HL-60/S4 (cell line): ENCODE data around the gene SRRM2.

Source experiments
- in situ Hi-C: fragments of 300-500 bp; cut with MboI; formaldehyde crosslinking; loops from 2 replicates; pipeline ENCODE4 v1.14.3; 2022; ENCODE audit warnings: low sequenced_read_pairs

SRRM2 gene

GRCh38 chr16:2752035-2752849 is at the start of gene SRRM2:
SRRM2 (plus strand) TSS chr16:2752638; CDS start chr16:2756365, 3,727 bp downstream.
- in situ Hi-C loops: no loop called here

GRCh38 chr16:2702871-2703745 is 49.3 kb upstream of the SRRM2 start:
- in situ Hi-C loops: no loop called here

GRCh38 chr16:2704166-2704982 is 48.1 kb upstream of the SRRM2 start:
- in situ Hi-C loops: no loop called here

GRCh38 chr16:2704983-2705275 is 47.5 kb upstream of the SRRM2 start:
- in situ Hi-C loops: no loop called here

GRCh38 chr16:2705351-2705750 is 47.1 kb upstream of the SRRM2 start:
- in situ Hi-C loops: no loop called here

- in situ Hi-C loops: no loop called here
These were observed 46.4 kb upstream of the SRRM2 start for GRCh38 chr16:2706085-2706484.

- in situ Hi-C loops: no loop called here
These were observed 45.7 kb upstream of the SRRM2 start for GRCh38 chr16:2706611-2707311.

- in situ Hi-C loops: no loop called here
These were observed 44.8 kb upstream of the SRRM2 start for GRCh38 chr16:2707368-2708289.

GRCh38 chr16:2708290-2708639 is 44.2 kb upstream of the SRRM2 start:
- in situ Hi-C loops: no loop called here

GRCh38 chr16:2708955-2709587 is 43.4 kb upstream of the SRRM2 start:
- in situ Hi-C loops: no loop called here

GRCh38 chr16:2709588-2709984 is 42.9 kb upstream of the SRRM2 start:
- in situ Hi-C loops: no loop called here

- in situ Hi-C loops: no loop called here
These were observed 42.3 kb upstream of the SRRM2 start for GRCh38 chr16:2710021-2710710.

GRCh38 chr16:2710711-2711231 is 41.7 kb upstream of the SRRM2 start:
- in situ Hi-C loops: no loop called here

GRCh38 chr16:2711370-2712062 is 40.9 kb upstream of the SRRM2 start:
- in situ Hi-C loops: no loop called here

- in situ Hi-C loops: no loop called here
These were observed 40.4 kb upstream of the SRRM2 start for GRCh38 chr16:2712063-2712441.

- in situ Hi-C loops: no loop called here
These were observed 39.9 kb upstream of the SRRM2 start for GRCh38 chr16:2712546-2712945.

GRCh38 chr16:2713523-2713922 is 38.9 kb upstream of the SRRM2 start:
- in situ Hi-C loops: no loop called here
